H54 (cell line): ENCODE measurements around the gene UBE2A.

Experiments
- DNase-seq: peaks from one replicate; pipeline ENCODE4 v3.0.0; 2011; ENCODE audit warnings: low spot score, mixed read lengths; ENCODE audit not compliant: insufficient read length
- FAIRE-seq: peaks from 3 replicates; lab custom pipeline; 2011; peaks lifted over from hg19 to GRCh38; lab: Jason Lieb, UNC
- POLR2A ChIP-seq: IDR thresholded peaks from 2 replicates; pipeline ENCODE4 v1.6.1; 2011; ENCODE audit warnings: low read depth, mild to moderate bottlenecking, low read length

Gene UBE2A

DNA sequence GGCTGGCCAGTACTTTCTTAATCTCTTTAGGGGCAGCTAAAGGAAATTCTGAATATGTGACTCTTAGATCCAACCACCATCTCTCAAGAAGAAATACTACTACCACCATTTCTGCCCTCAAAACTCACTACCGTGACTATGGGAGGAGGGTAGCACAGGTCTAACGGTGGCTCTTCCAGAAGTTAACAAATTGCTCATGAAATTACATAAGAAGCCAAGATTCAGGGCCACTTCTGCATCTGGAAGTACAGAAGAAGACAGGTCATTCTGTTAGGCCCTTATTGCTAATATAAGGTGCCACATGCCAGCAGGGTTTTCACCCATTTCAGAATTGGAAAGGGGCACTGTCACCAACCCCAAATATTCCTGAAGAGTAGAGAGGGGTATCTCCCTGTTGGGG is 51.5 kb downstream of the UBE2A start:
- DNase-seq, result no peak
- TF ChIP-seq POLR2A, result no peak
- FAIRE-seq, result no peak
